ENCODE measurements around the gene KANSL2.
"Not testable (repeated sequence)": the region's sequence is repeated elsewhere in the genome, so short reads cannot be mapped to it uniquely, and the experiment has no call there.

The KANSL2 gene

GRCh38 chr12:48682927-48683326 is 889 bp upstream of the KANSL2 start:
- no peak overlapping the region for H4K5ac ChIP-seq (ENCODE audit: low read length)
- no peaks in the 10 kb centered on the region for H3K27me3 ChIP-seq (ENCODE audit: insufficient read depth, low read length, poor library complexity)
- no peak overlapping the region for H3K56ac ChIP-seq (ENCODE audit: low read length)
- H2BK15ac ChIP-seq (replicated peaks; ENCODE audit: low read depth): no peak overlapping the region
- no peak overlapping the region for H3K27ac ChIP-seq (ENCODE audit: low read depth, low read length)
- H3K36me3 ChIP-seq (ENCODE audit: control insufficient read depth, insufficient read depth, low read length): no peaks in the 10 kb centered on the region
- H2BK5ac ChIP-seq (ENCODE audit: low read length): no peak overlapping the region
- H3K18ac ChIP-seq (ENCODE audit: low read length): no peak overlapping the region
- no peak overlapping the region for H2BK120ac ChIP-seq (ENCODE audit: low read depth, low read length)
- H3K4me3 ChIP-seq (ENCODE audit: low read length): no peak overlapping the region
- H3K79me2 ChIP-seq (ENCODE audit: control insufficient read depth, insufficient read depth, low read length): peaks cover 36% of the 10 kb centered on the region
- H3K4me2 ChIP-seq (ENCODE audit: low read length): no peak overlapping the region
- H2AK5ac ChIP-seq (ENCODE audit: low read length): no peak overlapping the region
- H3K4me1 ChIP-seq (ENCODE audit: control insufficient read depth, low read depth, low read length): peaks cover 8% of the 10 kb centered on the region
- H3K9ac ChIP-seq (ENCODE audit: low read length): no peak overlapping the region
- no peak overlapping the region for H3K4ac ChIP-seq (ENCODE audit: low read depth, low read length)
- no peak for DNase-seq
- no peak overlapping the region for H3K23ac ChIP-seq (ENCODE audit: low read length)
- WGBS (ENCODE audit: extremely low coverage, insufficient coverage, low lambda C conversion rate): no CpG with 5 or more reads among the region's 2 CpGs
- H3K79me1 ChIP-seq (ENCODE audit: low read length): no peaks in the 10 kb centered on the region
- H4K8ac ChIP-seq (ENCODE audit: low read depth, low read length): no peak overlapping the region

GRCh38 chr12:48682533-48682905 is 481 bp upstream of the KANSL2 start:
- H3K27ac ChIP-seq (ENCODE audit: low read depth, low read length); H2BK15ac ChIP-seq (replicated peaks; ENCODE audit: low read depth); H2BK120ac ChIP-seq (ENCODE audit: low read depth, low read length); H4K8ac ChIP-seq (ENCODE audit: low read depth, low read length); DNase-seq; H3K79me1 ChIP-seq (ENCODE audit: low read length); H2BK5ac ChIP-seq (ENCODE audit: low read length); H3K4me1 ChIP-seq (ENCODE audit: control insufficient read depth, low read depth, low read length); H3K27me3 ChIP-seq (ENCODE audit: insufficient read depth, low read length, poor library complexity); H4K5ac ChIP-seq (ENCODE audit: low read length); H3K36me3 ChIP-seq (ENCODE audit: control insufficient read depth, insufficient read depth, low read length); H3K23ac ChIP-seq (ENCODE audit: low read length); H3K18ac ChIP-seq (ENCODE audit: low read length); H2AK5ac ChIP-seq (ENCODE audit: low read length); H3K4ac ChIP-seq (ENCODE audit: low read depth, low read length): not testable (repeated sequence)
- Histone ChIP-seq H3K79me2 (ENCODE audit: control insufficient read depth, insufficient read depth, low read length) (peaks cover 39% of the 10 kb centered on the region), H3K56ac (ENCODE audit: low read length) (peak overlapping the region; percentile 83), H3K4me2 (ENCODE audit: low read length) (peak overlapping the region; percentile 72), H3K4me3 (ENCODE audit: low read length) (peak overlapping the region; percentile 57), H3K9ac (ENCODE audit: low read length) (peak overlapping the region; percentile 61)
- no CpG with 5 or more reads among the region's 19 CpGs for WGBS (ENCODE audit: extremely low coverage, insufficient coverage, low lambda C conversion rate)

GRCh38 chr12:48681399-48681709 is 684 bp downstream of the KANSL2 start:
- peak overlapping the region; percentile 82 for H3K4me2 ChIP-seq (ENCODE audit: low read length)
- peak overlapping the region; percentile 97 for H3K56ac ChIP-seq (ENCODE audit: low read length)
- H3K4ac ChIP-seq (ENCODE audit: low read depth, low read length): no peak overlapping the region
- no peak overlapping the region for H2AK5ac ChIP-seq (ENCODE audit: low read length)
- no peak overlapping the region for H2BK120ac ChIP-seq (ENCODE audit: low read depth, low read length)
- peaks cover 1% of the 10 kb centered on the region for H3K36me3 ChIP-seq (ENCODE audit: control insufficient read depth, insufficient read depth, low read length)
- peak overlapping the region; percentile 73 for H2BK5ac ChIP-seq (ENCODE audit: low read length)
- H3K4me1 ChIP-seq (ENCODE audit: control insufficient read depth, low read depth, low read length): peaks cover 7% of the 10 kb centered on the region
- peak overlapping the region; percentile 84 for H3K4me3 ChIP-seq (ENCODE audit: low read length)
- peak overlapping the region; percentile 94 for H3K9ac ChIP-seq (ENCODE audit: low read length)
- H4K8ac ChIP-seq (ENCODE audit: low read depth, low read length): no peak overlapping the region
- H2BK15ac ChIP-seq (replicated peaks; ENCODE audit: low read depth): no peak overlapping the region
- no peaks in the 10 kb centered on the region for H3K27me3 ChIP-seq (ENCODE audit: insufficient read depth, low read length, poor library complexity)
- H3K27ac ChIP-seq (ENCODE audit: low read depth, low read length): no peak overlapping the region
- H3K79me1 ChIP-seq (ENCODE audit: low read length): no peaks in the 10 kb centered on the region
- peak overlapping the region; percentile 10 for H3K23ac ChIP-seq (ENCODE audit: low read length)
- no peak overlapping the region for H4K5ac ChIP-seq (ENCODE audit: low read length)
- peak overlapping the region; percentile 15 for H3K18ac ChIP-seq (ENCODE audit: low read length)
- no peak for DNase-seq
- peaks cover 44% of the 10 kb centered on the region for H3K79me2 ChIP-seq (ENCODE audit: control insufficient read depth, insufficient read depth, low read length)
- no CpG with 5 or more reads among the region's 11 CpGs for WGBS (ENCODE audit: extremely low coverage, insufficient coverage, low lambda C conversion rate)

- Histone ChIP-seq H3K79me1 (ENCODE audit: low read length) (no peaks in the 10 kb centered on the region), H2BK15ac (replicated peaks; ENCODE audit: low read depth) (no peak overlapping the region), H3K4me3 (ENCODE audit: low read length) (peak overlapping the region; percentile 84), H3K79me2 (ENCODE audit: control insufficient read depth, insufficient read depth, low read length) (peaks cover 48% of the 10 kb centered on the region), H3K36me3 (ENCODE audit: control insufficient read depth, insufficient read depth, low read length) (peaks cover 4% of the 10 kb centered on the region), H3K4me1 (ENCODE audit: control insufficient read depth, low read depth, low read length) (peaks cover 5% of the 10 kb centered on the region), H4K5ac (ENCODE audit: low read length) (no peak overlapping the region), H3K4me2 (ENCODE audit: low read length) (peak overlapping the region; percentile 82), H3K18ac (ENCODE audit: low read length) (no peak overlapping the region), H4K8ac (ENCODE audit: low read depth, low read length) (no peak overlapping the region), H3K27ac (ENCODE audit: low read depth, low read length) (no peak overlapping the region), H2BK120ac (ENCODE audit: low read depth, low read length) (no peak overlapping the region), H3K27me3 (ENCODE audit: insufficient read depth, low read length, poor library complexity) (no peaks in the 10 kb centered on the region), H3K23ac (ENCODE audit: low read length) (no peak overlapping the region), H3K4ac (ENCODE audit: low read depth, low read length) (no peak overlapping the region), H2AK5ac (ENCODE audit: low read length) (no peak overlapping the region), H2BK5ac (ENCODE audit: low read length) (no peak overlapping the region), H3K9ac (ENCODE audit: low read length) (peak overlapping the region; percentile 94), H3K56ac (ENCODE audit: low read length) (peak overlapping the region; percentile 97)
- DNase-seq: no peak
- WGBS (ENCODE audit: extremely low coverage, insufficient coverage, low lambda C conversion rate): no CpG with 5 or more reads among the region's 13 CpGs
Measured at GRCh38 chr12:48680861-48681260, 1.2 kb downstream of the KANSL2 start.

- no peak overlapping the region for H2BK5ac ChIP-seq (ENCODE audit: low read length)
- peaks cover 4% of the 10 kb centered on the region for H3K36me3 ChIP-seq (ENCODE audit: control insufficient read depth, insufficient read depth, low read length)
- 100% methylated on average over 1 of the region's 3 CpGs for WGBS (ENCODE audit: extremely low coverage, insufficient coverage, low lambda C conversion rate)
- no peak overlapping the region for H4K5ac ChIP-seq (ENCODE audit: low read length)
- no peak overlapping the region for H3K23ac ChIP-seq (ENCODE audit: low read length)
- H2AK5ac ChIP-seq (ENCODE audit: low read length): no peak overlapping the region
- no peak overlapping the region for H2BK120ac ChIP-seq (ENCODE audit: low read depth, low read length)
- no peaks in the 10 kb centered on the region for H3K27me3 ChIP-seq (ENCODE audit: insufficient read depth, low read length, poor library complexity)
- H3K27ac ChIP-seq (ENCODE audit: low read depth, low read length): no peak overlapping the region
- no peak overlapping the region for H4K8ac ChIP-seq (ENCODE audit: low read depth, low read length)
- no peak overlapping the region for H3K4ac ChIP-seq (ENCODE audit: low read depth, low read length)
- H3K9ac ChIP-seq (ENCODE audit: low read length): peak overlapping the region; percentile 16
- H3K4me2 ChIP-seq (ENCODE audit: low read length): peak overlapping the region; percentile 12
- no peaks in the 10 kb centered on the region for H3K79me1 ChIP-seq (ENCODE audit: low read length)
- H3K18ac ChIP-seq (ENCODE audit: low read length): no peak overlapping the region
- peaks cover 50% of the 10 kb centered on the region for H3K79me2 ChIP-seq (ENCODE audit: control insufficient read depth, insufficient read depth, low read length)
- DNase-seq: no peak
- H2BK15ac ChIP-seq (replicated peaks; ENCODE audit: low read depth): no peak overlapping the region
- H3K56ac ChIP-seq (ENCODE audit: low read length): no peak overlapping the region
- peaks cover 5% of the 10 kb centered on the region for H3K4me1 ChIP-seq (ENCODE audit: control insufficient read depth, low read depth, low read length)
- no peak overlapping the region for H3K4me3 ChIP-seq (ENCODE audit: low read length)
Measured at GRCh38 chr12:48678551-48679185, 3.4 kb downstream of the KANSL2 start.

- Histone ChIP-seq H4K8ac (ENCODE audit: low read depth, low read length) (no peak overlapping the region), H3K4me2 (ENCODE audit: low read length) (no peak overlapping the region), H4K5ac (ENCODE audit: low read length) (no peak overlapping the region), H3K18ac (ENCODE audit: low read length) (no peak overlapping the region), H3K79me2 (ENCODE audit: control insufficient read depth, insufficient read depth, low read length) (peaks cover 11% of the 10 kb centered on the region), H2BK15ac (replicated peaks; ENCODE audit: low read depth) (no peak overlapping the region), H3K9ac (ENCODE audit: low read length) (no peak overlapping the region), H3K4ac (ENCODE audit: low read depth, low read length) (no peak overlapping the region), H3K56ac (ENCODE audit: low read length) (no peak overlapping the region), H3K27ac (ENCODE audit: low read depth, low read length) (no peak overlapping the region), H2BK120ac (ENCODE audit: low read depth, low read length) (no peak overlapping the region), H2BK5ac (ENCODE audit: low read length) (no peak overlapping the region), H3K4me1 (ENCODE audit: control insufficient read depth, low read depth, low read length) (no peaks in the 10 kb centered on the region), H2AK5ac (ENCODE audit: low read length) (no peak overlapping the region), H3K36me3 (ENCODE audit: control insufficient read depth, insufficient read depth, low read length) (peaks cover 11% of the 10 kb centered on the region), H3K23ac (ENCODE audit: low read length) (no peak overlapping the region), H3K79me1 (ENCODE audit: low read length) (peaks cover 1% of the 10 kb centered on the region), H3K27me3 (ENCODE audit: insufficient read depth, low read length, poor library complexity) (no peaks in the 10 kb centered on the region), H3K4me3 (ENCODE audit: low read length) (no peak overlapping the region)
- WGBS (ENCODE audit: extremely low coverage, insufficient coverage, low lambda C conversion rate): no CpG with 5 or more reads among the region's 8 CpGs
- DNase-seq: no peak
Measured at GRCh38 chr12:48671231-48671856, 10.7 kb downstream of the KANSL2 start.
